HG03095 (cell line): ENCODE measurements around the gene PRSS2.
"Not testable (repeated sequence)": the region's sequence is repeated elsewhere in the genome, so short reads cannot be mapped to it uniquely, and the experiment has no call there.

ENCODE experiments used
- ATAC-seq: cut with Tn5 transposase; IDR thresholded peaks from one replicate; pipeline ENCODE4 v1.9.1; 2021; ENCODE audit warnings: moderate library complexity; ENCODE audit not compliant: unreplicated experiment

PRSS2 gene

DNA sequence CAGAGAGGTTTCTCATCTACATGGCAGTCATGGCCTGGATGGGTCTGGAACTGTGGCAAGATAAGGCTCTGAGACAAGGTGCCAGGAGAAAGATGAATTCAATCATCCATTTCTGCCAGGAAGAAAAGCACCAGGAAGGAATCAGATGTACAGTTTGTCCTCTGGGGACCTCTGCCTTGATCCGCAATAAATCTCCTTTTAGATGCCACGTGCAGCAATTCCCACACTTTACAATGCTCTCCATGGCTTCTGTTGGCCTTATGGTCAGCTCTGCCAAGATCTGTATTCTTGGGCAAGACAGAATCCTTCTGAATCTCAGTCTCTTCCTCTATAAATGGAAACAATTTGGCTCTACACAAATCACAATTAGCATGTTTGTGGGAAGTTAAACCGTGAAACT is 12.5 kb upstream of the PRSS2 start:
- ATAC-seq = not testable (repeated sequence)

DNA sequence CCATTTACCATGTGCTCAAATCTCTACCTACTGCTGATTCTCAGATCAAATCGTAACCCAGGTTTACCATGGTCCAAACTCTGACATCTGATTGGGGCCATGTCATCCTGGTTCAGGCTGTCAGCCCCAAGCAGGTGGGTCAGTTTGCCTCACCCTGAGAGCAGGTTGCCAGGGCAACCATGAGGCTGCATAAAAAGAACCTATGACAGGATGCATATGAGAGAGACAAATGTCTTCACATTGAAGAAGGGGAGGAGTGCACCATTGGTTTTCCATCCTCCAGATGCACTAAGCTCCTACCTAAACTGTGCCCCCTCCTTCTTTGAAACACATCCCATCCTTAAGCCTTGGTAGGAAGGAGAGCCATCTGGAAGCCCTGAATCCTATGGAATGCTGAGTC is 11.3 kb upstream of the PRSS2 start:
- no peak for ATAC-seq

DNA sequence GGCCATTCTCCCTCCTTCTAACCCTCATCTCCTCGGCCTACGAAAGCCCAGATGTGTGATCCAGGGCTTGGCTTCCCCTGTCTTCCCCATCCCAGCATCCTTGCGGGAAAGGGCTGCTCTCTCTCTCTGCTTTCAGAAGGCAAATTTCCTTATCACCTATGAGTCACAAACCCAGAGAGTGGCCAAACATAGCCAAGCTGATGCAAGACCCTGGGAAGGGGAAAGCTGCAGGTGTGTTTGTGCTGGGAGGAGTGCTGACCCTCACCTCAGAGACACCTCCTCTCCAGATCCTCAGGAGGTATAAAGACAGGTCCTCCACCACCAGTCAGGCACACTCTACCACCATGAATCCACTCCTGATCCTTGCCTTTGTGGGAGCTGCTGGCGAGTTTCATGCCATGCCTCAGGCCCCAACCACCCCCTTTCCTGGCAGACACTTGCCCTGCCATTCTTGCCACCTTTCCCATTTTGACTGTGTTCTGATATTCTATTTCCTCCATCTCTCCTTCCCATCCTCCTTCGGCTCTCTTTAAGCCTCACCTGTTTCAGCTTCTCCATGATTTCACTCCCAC is 10.6 kb upstream of the PRSS2 start:
- ATAC-seq = no peak

DNA sequence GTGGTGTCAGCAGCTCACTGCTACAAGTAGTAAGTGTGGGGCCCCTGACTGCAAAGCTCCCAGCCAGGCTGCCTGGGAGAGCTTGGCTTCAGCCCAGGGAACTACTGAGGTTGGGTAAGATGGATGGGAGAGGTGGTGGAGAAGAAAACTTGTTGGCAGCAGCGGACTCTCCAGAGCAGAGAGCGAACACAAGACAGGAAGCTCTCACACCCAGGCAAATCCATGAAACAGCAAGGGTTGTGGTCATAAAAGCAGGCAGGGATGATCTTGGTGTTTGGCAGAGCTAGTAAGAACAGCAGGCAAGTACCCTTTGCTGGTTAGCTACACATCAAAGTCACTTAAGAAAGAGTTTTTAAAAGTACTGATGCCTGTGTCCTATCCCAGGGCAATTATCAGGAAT is 9.2 kb upstream of the PRSS2 start:
- not testable (repeated sequence) for ATAC-seq

DNA sequence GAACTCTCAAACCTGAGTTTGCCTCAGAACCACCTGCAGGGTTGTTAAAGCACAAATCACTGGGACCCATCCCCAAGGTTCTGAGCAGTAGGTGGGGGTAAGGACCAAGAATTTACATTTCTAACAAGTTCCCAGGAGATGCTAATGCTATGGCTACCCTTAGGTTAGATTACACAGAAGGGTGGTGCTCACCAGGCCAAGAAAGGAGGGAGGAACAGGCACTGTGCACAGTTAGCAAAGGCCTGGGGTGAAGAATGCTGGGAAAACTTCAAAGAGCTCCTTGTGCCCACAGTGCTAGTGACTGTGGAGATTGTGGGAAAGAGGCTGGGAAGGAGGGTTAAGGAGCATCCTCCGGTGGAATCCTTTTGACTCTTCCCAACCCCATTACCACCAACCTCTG is 8.7 kb upstream of the PRSS2 start:
- ATAC-seq = no peak

DNA sequence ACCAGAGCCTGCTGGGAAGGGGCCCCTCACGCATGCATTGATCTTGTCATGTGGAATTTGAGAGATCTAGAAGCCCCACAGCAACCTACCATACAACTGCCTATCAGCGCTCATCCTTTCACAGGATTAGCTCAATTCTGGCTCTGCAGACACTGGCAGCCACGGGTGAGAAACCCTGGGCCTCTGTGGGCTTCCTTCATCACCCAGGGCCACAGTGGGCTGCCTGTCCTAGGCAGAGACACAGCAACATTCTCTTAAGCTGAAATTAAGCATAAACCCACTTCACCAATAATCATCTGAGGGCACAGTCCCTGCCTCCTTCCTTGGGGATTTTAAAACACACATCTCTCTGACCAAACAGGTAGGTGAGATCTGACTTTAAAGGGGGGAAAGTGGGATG is 3.3 kb upstream of the PRSS2 start:
- no peak for ATAC-seq

DNA sequence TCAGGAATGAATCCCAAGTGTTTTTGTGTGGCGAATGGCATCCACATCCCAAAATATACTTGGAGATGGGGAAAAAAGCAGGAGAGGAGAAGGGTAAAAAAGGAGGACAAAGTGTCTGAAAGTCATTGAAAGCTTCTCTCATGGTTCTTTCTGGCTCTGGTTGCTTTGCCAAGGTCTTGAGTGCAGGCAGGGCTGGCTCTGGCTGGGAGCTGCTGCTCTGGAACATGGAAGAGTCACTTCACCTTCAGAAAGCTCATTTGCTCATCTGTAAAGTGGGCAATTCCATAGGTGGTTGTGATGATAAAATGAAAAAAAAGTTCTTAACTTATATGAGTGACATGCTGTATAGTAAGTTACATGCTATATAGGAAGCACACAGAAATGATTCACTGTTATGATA is 2.9 kb upstream of the PRSS2 start:
- no peak for ATAC-seq

DNA sequence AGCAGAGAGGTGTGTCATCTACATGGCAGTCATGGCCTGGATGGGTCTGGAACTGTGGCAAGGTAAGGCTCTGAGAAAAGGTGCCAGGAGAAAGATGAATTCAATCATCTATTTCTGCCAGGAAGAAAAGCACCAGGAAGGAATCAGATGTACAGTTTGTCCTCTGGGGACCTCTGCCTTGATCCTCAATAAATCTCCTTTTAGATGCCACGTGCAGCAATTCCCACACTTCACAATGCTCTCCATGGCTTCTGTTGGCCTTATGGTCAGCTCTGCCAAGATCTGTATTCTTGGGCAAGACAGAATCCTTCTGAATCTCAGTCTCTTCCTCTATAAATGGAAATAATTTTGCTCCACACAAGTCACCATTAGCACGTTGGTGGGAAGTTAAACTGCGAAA is 1.9 kb upstream of the PRSS2 start:
- not testable (repeated sequence) for ATAC-seq

DNA sequence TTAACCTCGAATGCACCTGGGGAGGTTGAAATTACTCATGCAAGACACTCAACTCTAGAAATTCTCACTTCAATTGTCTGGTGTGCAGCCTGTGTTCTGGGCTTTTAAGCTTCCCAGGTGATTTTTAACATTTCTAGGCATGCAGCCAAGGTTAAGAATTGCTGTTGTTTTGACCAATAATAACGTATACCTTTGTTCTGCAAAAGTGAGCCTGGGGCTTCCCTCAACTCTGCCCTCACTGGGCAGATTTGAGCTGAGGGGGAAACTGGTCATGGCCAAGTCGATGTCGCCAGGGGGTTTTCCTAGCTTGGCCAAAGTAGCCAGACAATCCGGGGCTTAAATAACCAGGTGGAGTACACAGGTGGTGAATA is 568 bp downstream of the PRSS2 start:
- ATAC-seq = peak; percentile 84

DNA sequence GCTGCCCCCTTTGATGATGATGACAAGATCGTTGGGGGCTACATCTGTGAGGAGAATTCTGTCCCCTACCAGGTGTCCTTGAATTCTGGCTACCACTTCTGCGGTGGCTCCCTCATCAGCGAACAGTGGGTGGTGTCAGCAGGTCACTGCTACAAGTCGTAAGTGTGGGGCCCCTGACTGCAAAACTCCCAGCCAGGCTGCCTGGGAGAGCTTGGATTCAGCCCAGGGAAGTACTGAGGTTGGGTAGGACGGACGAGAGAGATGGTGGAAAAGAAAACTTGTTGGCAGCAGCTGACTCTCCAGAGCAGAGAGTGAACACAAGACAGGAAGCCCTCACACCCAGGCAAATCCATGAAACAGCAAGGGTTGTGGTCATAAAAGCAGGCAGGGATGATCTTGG is 1.3 kb downstream of the PRSS2 start:
- ATAC-seq = no peak

DNA sequence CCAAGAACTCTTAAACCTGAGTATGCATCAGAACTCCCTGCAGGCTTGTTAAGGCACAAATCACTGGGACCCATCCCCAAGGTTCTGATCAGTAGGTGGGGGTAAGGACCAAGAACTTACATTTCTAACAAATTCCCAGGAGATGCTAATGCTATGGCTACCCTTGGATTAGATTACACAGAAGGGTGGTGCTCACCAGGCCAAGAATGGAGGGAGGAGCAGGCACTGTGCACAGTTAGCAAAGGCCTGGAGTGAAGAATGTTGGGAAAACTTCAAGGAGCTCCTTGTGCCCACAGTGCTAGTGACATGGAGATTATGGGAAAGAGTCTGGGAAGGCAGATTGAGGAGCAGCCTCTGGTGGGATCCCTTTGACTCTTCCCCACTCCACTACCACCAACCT is 1.9 kb downstream of the PRSS2 start:
- no peak for ATAC-seq

DNA sequence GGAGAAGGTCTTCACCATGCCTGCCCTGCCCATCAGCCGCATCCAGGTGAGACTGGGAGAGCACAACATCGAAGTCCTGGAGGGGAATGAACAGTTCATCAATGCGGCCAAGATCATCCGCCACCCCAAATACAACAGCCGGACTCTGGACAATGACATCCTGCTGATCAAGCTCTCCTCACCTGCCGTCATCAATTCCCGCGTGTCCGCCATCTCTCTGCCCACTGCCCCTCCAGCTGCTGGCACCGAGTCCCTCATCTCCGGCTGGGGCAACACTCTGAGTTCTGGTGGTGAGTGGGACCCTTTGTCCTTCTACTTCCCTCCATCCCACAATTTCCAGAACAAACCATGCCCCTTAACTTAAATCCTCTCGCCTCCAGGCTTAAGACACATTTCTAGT is 2.5 kb downstream of the PRSS2 start:
- ATAC-seq = no peak

DNA sequence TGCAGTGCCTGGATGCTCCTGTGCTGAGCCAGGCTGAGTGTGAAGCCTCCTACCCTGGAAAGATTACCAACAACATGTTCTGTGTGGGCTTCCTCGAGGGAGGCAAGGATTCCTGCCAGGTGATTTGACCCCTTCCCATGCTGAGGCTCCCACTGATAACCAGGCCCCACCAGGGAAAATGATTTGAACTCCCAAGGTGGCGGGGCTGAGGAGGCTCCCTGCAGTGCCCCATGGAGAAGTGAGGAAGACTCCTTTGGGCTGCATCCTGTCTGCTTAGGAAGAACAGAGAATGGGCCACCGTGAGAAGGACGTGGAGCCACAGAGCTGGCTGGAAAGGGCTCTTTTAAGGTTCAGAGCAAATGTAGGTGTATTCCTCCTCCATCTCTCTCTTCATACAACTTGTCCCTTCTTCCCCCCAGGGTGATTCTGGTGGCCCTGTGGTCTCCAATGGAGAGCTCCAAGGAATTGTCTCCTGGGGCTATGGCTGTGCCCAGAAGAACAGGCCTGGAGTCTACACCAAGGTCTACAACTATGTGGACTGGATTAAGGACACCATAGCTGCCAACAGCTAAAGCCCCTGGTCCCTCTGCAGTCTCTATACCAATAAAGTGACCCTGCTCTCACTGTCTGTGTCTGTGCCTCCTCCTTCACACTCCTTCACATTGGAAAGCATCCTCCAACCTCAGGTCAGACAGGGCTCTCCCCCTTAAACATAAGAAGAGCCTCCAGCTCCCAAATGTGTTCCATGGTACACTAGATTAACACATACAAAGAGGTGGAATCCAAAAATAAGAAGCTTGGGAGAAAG is 3.4 kb downstream of the PRSS2 start:
- ATAC-seq = no peak

DNA sequence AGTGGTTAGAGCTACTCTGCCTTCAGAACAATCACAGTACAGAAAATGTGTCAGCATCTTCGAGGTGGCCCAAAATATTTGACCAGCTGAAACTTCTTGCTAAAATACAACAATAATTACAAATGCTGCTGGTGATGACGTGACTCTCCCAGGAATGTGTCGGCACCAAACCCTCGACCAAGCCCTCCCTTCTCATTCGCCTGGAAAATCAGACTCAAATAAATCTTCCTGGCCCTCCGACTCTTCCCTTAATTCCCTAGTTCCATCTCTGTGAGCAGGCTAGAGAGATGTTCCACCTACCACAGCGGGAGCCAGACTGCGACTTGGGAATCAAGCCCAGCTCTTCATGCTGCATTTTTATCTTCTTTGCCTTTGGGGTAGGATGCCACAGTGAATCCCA is 4.1 kb downstream of the PRSS2 start:
- ATAC-seq = no peak

DNA sequence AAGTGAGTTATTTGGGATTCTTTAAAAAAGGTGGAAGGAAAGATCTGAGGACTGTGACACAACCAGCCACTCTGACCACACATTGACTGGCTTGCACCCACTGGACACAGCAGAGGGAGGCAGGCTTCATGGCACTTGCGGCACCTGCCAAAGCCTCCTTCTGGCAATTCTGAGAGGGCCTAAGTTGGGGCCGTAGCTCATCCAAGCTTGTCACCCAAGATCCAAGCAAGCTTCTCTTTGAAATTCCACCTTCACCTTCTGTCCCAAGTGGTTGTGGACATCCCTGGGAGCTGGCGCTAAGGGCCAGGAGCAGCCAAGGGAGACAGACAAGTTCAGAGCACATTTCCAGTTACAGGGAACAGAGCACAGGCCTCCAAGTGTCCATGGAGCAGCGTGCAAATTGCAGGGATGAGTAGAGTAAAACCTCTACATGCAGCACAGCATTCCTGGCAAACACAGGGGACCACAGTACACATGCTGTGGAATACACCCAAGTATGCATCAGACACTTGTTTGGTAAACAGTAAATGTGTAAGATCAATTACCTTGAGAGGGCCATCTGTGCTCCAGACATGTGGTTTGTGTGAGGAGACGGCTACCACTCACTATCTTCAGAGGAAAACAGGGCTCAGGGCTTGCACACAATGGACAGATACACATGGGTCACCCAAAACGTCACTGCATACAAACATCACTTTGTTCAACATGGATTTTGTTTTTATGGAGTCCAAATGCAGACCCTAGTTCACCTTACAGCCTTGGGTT is 4.8 kb downstream of the PRSS2 start:
- not testable (repeated sequence) for ATAC-seq

DNA sequence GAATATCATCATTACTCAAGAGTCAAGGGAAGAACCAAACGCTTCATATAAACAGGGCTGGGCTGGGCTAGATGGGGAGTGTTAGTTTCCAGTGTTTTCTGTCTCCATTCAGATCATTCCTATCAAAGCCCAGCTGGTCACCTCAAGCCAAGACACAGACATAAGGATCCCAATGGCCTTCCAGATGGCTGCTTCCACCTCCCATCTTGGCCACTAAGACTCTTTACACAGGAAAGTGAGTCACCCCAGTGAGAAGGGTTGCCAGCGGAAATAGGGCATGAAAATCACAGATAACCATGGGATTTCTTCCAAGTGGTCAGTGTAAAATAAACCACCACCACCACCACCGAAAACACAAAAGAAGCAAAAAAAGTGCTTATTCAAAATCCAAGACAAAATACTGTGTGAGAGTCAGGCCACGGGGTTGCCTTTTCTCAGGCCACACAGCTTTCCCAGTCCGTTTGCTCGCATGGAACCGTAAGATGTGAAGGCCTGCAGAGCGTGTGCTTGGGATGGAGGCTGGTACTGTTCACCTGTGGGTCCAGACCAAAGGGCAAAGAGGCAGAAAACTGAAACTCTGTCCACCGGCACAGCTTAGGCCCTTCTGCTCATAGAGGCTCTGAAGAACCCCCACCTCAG is 5.6 kb downstream of the PRSS2 start:
- ATAC-seq = no peak

DNA sequence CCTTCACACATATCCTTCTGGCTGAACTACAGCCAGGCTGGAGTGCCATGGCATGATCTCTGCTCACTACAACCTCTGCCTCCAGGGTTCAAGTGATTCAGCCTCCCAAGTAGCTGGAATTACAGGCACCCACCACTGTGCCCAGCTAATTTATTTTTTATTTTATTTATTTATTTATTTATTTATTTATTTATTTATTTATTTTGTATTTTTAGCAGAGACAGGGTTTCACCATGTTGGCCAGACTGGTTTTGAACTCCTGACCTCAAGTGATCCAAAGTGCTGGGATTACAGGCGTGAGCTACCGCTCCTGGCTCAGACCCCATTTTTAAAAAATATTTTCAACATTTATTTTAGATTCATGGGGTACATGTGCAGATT is 6.1 kb downstream of the PRSS2 start:
- not testable (repeated sequence) for ATAC-seq

DNA sequence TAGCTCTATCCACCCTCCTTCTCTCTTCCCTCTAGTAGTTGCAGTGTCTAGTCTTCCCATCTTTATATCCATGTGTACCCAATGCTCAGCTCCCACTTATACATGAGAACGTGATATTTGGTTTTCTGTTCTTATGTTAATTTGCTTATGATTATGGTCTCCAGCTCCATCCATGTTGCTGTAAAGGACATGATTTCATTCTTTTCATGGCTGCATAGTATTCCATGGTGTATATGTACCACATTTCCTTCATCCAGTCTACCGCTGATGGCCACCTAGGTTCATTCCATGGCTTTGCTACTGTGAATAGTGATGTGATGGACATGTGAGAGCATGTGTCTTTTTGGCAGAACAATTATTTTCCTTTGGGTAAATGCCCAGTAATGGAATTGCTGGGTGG is 6.5 kb downstream of the PRSS2 start:
- ATAC-seq = no peak

DNA sequence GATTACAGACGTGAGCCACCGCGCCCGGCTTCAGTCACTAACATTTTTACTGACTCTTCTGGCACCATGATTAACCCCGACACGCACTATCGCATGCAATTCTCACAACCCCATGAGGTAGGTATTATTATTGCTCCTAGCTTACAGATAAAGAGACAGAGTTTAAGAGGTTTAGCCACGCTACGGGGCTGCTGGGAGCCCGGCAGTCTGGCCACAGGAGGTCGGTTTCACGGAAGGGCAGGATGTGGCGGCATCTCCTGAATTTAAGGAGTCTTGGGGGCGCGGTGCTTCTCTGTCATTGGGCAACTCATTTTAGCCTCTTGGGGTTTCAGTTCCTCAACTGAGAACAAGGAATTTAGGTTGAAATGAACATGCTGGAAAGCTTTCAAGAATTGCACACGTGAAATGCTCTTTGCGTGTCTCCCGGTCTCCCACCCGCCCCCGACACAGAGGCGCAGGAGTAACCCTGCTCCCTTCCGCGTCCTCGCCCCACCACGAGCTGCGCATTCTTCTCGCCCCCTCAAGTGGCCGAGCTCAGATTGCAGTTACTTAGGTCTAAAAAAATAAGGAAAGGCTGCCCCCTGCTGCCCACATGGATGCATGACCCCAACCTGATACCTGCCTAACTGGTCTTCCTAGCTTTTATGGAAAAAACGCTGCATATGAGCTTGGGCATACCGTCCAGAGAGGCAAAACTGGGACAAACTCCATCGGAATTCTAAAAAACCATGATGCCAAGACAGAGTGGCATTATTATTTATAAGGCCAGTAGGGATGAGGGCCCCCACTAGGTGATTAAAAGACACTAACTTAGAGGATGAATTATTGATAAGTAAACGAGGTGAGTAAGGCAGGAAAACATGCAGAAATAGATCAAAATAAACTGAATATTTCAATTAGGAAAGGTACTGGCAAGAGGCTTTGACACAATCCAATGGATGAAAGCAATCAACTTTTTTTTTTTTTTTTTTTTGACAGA is 12.4 kb downstream of the PRSS2 start:
- peak; percentile 88 for ATAC-seq

DNA sequence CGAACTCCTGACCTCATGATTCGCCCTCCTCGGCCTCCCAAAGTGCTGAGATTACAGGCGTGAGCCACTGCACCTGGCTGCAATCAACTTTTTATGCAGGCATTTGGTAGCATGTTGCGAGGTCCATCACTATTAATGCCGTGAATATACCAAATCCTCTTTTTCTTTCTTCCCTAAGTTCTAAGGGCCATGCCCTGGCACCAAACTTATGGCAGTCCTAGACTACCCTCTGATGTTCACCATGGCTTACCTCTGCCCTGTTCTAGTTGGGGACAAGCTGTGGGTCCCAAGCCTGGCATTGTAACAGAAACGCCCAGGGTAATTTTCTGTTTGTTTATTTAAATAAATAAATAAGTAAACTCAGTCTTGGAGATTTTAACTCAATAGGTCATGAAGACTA is 13.3 kb downstream of the PRSS2 start:
- ATAC-seq = no peak

DNA sequence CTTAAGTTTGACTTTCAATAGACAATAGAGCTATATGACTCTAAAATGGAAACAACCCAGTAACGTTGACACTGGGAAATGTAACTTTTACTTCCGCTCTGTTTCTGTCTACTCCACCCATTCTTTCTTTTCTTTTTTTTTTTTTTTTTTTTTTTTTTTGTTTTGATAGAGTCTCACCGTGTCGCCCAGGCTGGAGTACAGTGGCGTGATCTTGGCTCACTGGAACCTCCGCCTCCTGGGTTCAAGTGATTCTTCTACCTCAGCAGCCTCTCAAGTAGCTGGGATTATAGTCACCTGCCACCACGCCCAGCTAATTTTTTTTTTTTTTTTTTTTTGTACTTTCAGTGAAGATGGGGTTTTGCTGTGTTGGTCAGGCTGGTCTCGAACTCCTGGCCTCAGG is 13.9 kb downstream of the PRSS2 start:
- ATAC-seq = no peak
